Measurements from ENCODE around the gene GCM1.

DNA sequence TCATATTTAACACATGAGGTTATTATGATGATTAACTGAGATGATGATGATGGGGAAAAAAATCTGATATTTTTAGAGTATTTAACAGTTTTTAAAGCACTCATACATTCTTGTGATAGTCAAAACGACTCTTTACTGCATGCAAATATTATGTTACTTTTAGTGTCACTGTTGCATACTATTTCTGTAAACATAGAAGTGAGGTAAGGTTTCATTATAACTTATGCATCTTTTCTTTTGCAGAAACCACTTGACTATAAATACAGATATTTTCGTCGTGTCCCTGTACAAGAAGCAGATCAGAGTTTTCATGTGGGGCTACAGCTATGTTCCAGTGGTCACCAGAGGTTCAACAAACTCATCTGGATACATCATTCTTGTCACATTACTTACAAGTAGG is 53.4 kb downstream of the GCM1 start:
- TF ChIP-seq, protein P1, sequence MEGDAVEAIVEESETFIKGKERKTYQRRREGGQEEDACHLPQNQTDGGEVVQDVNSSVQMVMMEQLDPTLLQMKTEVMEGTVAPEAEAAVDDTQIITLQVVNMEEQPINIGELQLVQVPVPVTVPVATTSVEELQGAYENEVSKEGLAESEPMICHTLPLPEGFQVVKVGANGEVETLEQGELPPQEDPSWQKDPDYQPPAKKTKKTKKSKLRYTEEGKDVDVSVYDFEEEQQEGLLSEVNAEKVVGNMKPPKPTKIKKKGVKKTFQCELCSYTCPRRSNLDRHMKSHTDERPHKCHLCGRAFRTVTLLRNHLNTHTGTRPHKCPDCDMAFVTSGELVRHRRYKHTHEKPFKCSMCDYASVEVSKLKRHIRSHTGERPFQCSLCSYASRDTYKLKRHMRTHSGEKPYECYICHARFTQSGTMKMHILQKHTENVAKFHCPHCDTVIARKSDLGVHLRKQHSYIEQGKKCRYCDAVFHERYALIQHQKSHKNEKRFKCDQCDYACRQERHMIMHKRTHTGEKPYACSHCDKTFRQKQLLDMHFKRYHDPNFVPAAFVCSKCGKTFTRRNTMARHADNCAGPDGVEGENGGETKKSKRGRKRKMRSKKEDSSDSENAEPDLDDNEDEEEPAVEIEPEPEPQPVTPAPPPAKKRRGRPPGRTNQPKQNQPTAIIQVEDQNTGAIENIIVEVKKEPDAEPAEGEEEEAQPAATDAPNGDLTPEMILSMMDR (IDR thresholded peaks at IDR 0.05), result no peak
- TF ChIP-seq EZH2 (IDR thresholded peaks at IDR 0.05; ENCODE audit: borderline replicate concordance, insufficient read depth, low read depth, low read length, poor library complexity, severe bottlenecking), result no peak
